ENCODE data around the gene SIGLEC15.
A peak's percentile ranks its signal among the peaks of the same experiment; 100 is the strongest.

Gene SIGLEC15

GRCh38 chr18:45837283-45838070 is 12.0 kb downstream of the SIGLEC15 start (continued):
- TF ChIP-seq ISL1 (CRISPR knock-in tag; IDR thresholded peaks at IDR 0.05), result no peak
- TF ChIP-seq PPARA (CRISPR knock-in tag; IDR thresholded peaks at IDR 0.05; ENCODE audit: borderline replicate concordance), result no peak
- no peak for TF ChIP-seq CREB5 (CRISPR knock-in tag; IDR thresholded peaks at IDR 0.05; ENCODE audit: low read depth)
- TF ChIP-seq ZNF8 (CRISPR knock-in tag; IDR thresholded peaks at IDR 0.05), result no peak

GRCh38 chr18:45838302-45839070 is 13.0 kb downstream of the SIGLEC15 start:
- TF ChIP-seq CREB5 (CRISPR knock-in tag; IDR thresholded peaks at IDR 0.05; ENCODE audit: low read depth), result no peak
- TF ChIP-seq RARB (CRISPR knock-in tag; IDR thresholded peaks at IDR 0.05), result no peak
- TF ChIP-seq PATZ1 (CRISPR knock-in tag; IDR thresholded peaks at IDR 0.05; ENCODE audit: borderline replicate concordance), result no peak
- ATAC-seq, result peak; percentile 37

- TF ChIP-seq ARNTL (CRISPR knock-in tag; IDR thresholded peaks at IDR 0.05; ENCODE audit: borderline replicate concordance, low read depth), result no peak
- no peak for TF ChIP-seq OSR1 (CRISPR knock-in tag; IDR thresholded peaks at IDR 0.05)
- no peak for TF ChIP-seq CREB5 (CRISPR knock-in tag; IDR thresholded peaks at IDR 0.05; ENCODE audit: low read depth)
- TF ChIP-seq ZNF565 (CRISPR knock-in tag; conservative IDR thresholded peaks at IDR 0.05; ENCODE audit: low read depth), result no peak
- peak; percentile 89 for ATAC-seq
Observed at GRCh38 chr18:45839414-45840395, 14.2 kb downstream of the SIGLEC15 start.

- ATAC-seq, result no peak
- TF ChIP-seq CSRNP3 (CRISPR knock-in tag; IDR thresholded peaks at IDR 0.05), result no peak
- no peak for TF ChIP-seq POU6F1 (CRISPR knock-in tag; IDR thresholded peaks at IDR 0.05; ENCODE audit: borderline replicate concordance, low read depth)
- no peak for TF ChIP-seq ESRRG (CRISPR knock-in tag; IDR thresholded peaks at IDR 0.05)
- TF ChIP-seq TCF4 (CRISPR knock-in tag; IDR thresholded peaks at IDR 0.05; ENCODE audit: borderline replicate concordance), result no peak
- no peak for TF ChIP-seq ZNF8 (CRISPR knock-in tag; IDR thresholded peaks at IDR 0.05)
- no peak for TF ChIP-seq BACH2 (CRISPR knock-in tag; IDR thresholded peaks at IDR 0.05; ENCODE audit: borderline replicate concordance)
- TF ChIP-seq PATZ1 (CRISPR knock-in tag; IDR thresholded peaks at IDR 0.05; ENCODE audit: borderline replicate concordance), result no peak
- TF ChIP-seq SNAI2 (CRISPR knock-in tag; IDR thresholded peaks at IDR 0.05), result no peak
- no peak for TF ChIP-seq ZNF565 (CRISPR knock-in tag; conservative IDR thresholded peaks at IDR 0.05; ENCODE audit: low read depth)
- no peak for TF ChIP-seq ZC3H10 (CRISPR knock-in tag; IDR thresholded peaks at IDR 0.05)
- TF ChIP-seq ARNTL (CRISPR knock-in tag; IDR thresholded peaks at IDR 0.05; ENCODE audit: borderline replicate concordance, low read depth), result no peak
- TF ChIP-seq TOX (CRISPR knock-in tag; IDR thresholded peaks at IDR 0.05; ENCODE audit: borderline replicate concordance), result no peak
Observed at GRCh38 chr18:45841060-45841764, 15.7 kb downstream of the SIGLEC15 start.
